IMR-90 (cell line): ENCODE measurements around the gene PRDM15. TPM values are rescaled to one million over a fixed set of nuclear protein-coding genes. Genes with fewer than 3 reads are reported as not detected.

Experiments
- ATAC-seq: fragments of 200-7000 bp; cut with Tn5 transposase; 2 replicates; pipeline ENCODE4 v1.9.1; 2020; ENCODE audit warnings: low read depth, mild to moderate bottlenecking, moderate library complexity
- BruUV-seq: library from RNA; stranded (reverse); fragments of 400-500 nt; replicated peaks from 2 replicates; lab custom pipeline; 2021; lab: Mats Ljungman, UMichigan
- CTCF ChIA-PET: fragments of 300-600 bp; formaldehyde crosslinking; extraction: SDS; loops from one replicate; lab custom pipeline; 2021; ENCODE audit warnings: antibody characterized with exemption; lab: Yijun Ruan, JAX
- POLR2A ChIA-PET: fragments of 300-600 bp; sonication (Branson Sonifier 250); formaldehyde crosslinking; loops from one replicate; lab custom pipeline; 2022; ENCODE audit warnings: antibody characterized with exemption; ENCODE audit not compliant: unreplicated experiment; lab: Charles Lee
- DNase-seq: peaks from one replicate; pipeline ENCODE4 v3.0.0; 2013
- H2AFZ ChIP-seq: replicated peaks from 2 replicates; pipeline ENCODE3; 2013; ENCODE audit warnings: low read length, mild to moderate bottlenecking; ENCODE audit not compliant: poor library complexity
- H2AK5ac ChIP-seq: 2 replicates; pipeline ENCODE4 v1.6.1; 2013; ENCODE audit warnings: low read depth, low read length, inconsistent platforms
- H2AK9ac ChIP-seq: replicated peaks from 2 replicates; pipeline ENCODE3; 2013; ENCODE audit warnings: mild to moderate bottlenecking, low read depth, low read length, moderate library complexity; ENCODE audit not compliant: poor library complexity
- H2BK120ac ChIP-seq: 2 replicates; pipeline ENCODE4 v1.6.1; 2013; ENCODE audit warnings: low read depth, low read length, inconsistent platforms
- H2BK15ac ChIP-seq: 3 replicates; pipeline ENCODE4 v1.6.1; 2013; ENCODE audit warnings: low read depth, low read length, inconsistent platforms
- H2BK20ac ChIP-seq: 2 replicates; pipeline ENCODE4 v1.6.1; 2013; ENCODE audit warnings: low read depth, mild to moderate bottlenecking, inconsistent platforms, low read length, moderate library complexity
- H2BK5ac ChIP-seq: 2 replicates; pipeline ENCODE4 v1.6.1; 2013; ENCODE audit warnings: mild to moderate bottlenecking, low read depth, low read length, inconsistent platforms; ENCODE audit not compliant: poor library complexity, severe bottlenecking
- H3K14ac ChIP-seq: replicated peaks from 2 replicates; pipeline ENCODE4 v1.6.1; 2013; ENCODE audit warnings: low read depth, low read length, inconsistent platforms
- H3K18ac ChIP-seq: 2 replicates; pipeline ENCODE4 v1.6.1; 2013; ENCODE audit warnings: low read depth, low read length, control low read depth
- H3K23ac ChIP-seq: 2 replicates; pipeline ENCODE4 v1.6.1; 2013; ENCODE audit warnings: low read depth, low read length, inconsistent platforms
- H3K27ac ChIP-seq: 2 replicates; pipeline ENCODE4 v1.5.1; 2013; ENCODE audit warnings: mild to moderate bottlenecking, control low read depth, low read length; ENCODE audit not compliant: insufficient read depth
- H3K27me3 ChIP-seq: 2 replicates; pipeline ENCODE4 v1.6.1; 2013; ENCODE audit warnings: low read length; ENCODE audit not compliant: control insufficient read depth, insufficient read depth
- H3K36me3 ChIP-seq: 2 replicates; pipeline ENCODE4 v1.6.1; 2013; ENCODE audit warnings: low read length, mixed read lengths; ENCODE audit not compliant: control insufficient read depth, insufficient read depth
- H3K4ac ChIP-seq: 2 replicates; pipeline ENCODE4 v1.6.1; 2013; ENCODE audit warnings: low read depth, low read length, inconsistent platforms
- H3K4me1 ChIP-seq: 2 replicates; pipeline ENCODE4 v1.6.1; 2013; ENCODE audit warnings: low read length, mixed read lengths; ENCODE audit not compliant: control insufficient read depth, insufficient read depth
- H3K4me2 ChIP-seq: 2 replicates; pipeline ENCODE4 v1.6.1; 2013; ENCODE audit warnings: low read depth, mild to moderate bottlenecking, control low read depth, low read length, moderate library complexity
- H3K4me3 ChIP-seq: 2 replicates; pipeline ENCODE4 v1.5.1; 2013; ENCODE audit warnings: low read depth, mild to moderate bottlenecking, control low read depth, low read length, moderate library complexity; ENCODE audit not compliant: insufficient read depth
- H3K56ac ChIP-seq: 2 replicates; pipeline ENCODE4 v1.6.1; 2013; ENCODE audit warnings: low read length, inconsistent platforms; ENCODE audit not compliant: insufficient read depth; ENCODE audit errors: extremely low read depth
- H3K79me1 ChIP-seq, 2 experiments: 2 replicates each; pipeline ENCODE4 v1.6.1; 2013; ENCODE audit warnings: low read length in 2 of 2, inconsistent platforms in 1 of 2, low read depth in 1 of 2
- H3K9ac ChIP-seq: 2 replicates; pipeline ENCODE4 v1.6.1; 2013; ENCODE audit warnings: low read depth, low read length, control low read depth
- H3K9me1 ChIP-seq: 2 replicates; pipeline ENCODE4 v1.6.1; 2013; ENCODE audit warnings: low read length, inconsistent platforms; ENCODE audit not compliant: insufficient read depth
- H3K9me3 ChIP-seq: 2 replicates; pipeline ENCODE4 v1.6.1; 2013; ENCODE audit warnings: low read length; ENCODE audit not compliant: control insufficient read depth, insufficient read depth
- H4K20me1 ChIP-seq: 2 replicates; pipeline ENCODE4 v1.6.1; 2013; ENCODE audit warnings: low read length, inconsistent platforms; ENCODE audit not compliant: insufficient read depth
- H4K5ac ChIP-seq: 2 replicates; pipeline ENCODE4 v1.6.1; 2013; ENCODE audit warnings: mild to moderate bottlenecking, low read depth, low read length, control low read depth
- H4K8ac ChIP-seq, 2 experiments: 2 replicates each; pipeline ENCODE4 v1.6.1; 2013; ENCODE audit warnings: low read depth in 2 of 2, low read length in 2 of 2, control low read depth in 1 of 2, inconsistent platforms in 1 of 2
- H4K91ac ChIP-seq: 2 replicates; pipeline ENCODE4 v1.6.1; 2013; ENCODE audit warnings: low read depth, low read length, inconsistent platforms; ENCODE audit not compliant: insufficient read depth
- BHLHE40 ChIP-seq: fragments of 150-350 bp; IDR thresholded peaks from 2 replicates; pipeline ENCODE4 v1.6.1; 2016; ENCODE audit warnings: mild to moderate bottlenecking, low read depth, low read length
- CEBPB ChIP-seq: IDR thresholded peaks from 2 replicates; pipeline ENCODE4 v1.6.1; 2012; ENCODE audit warnings: low read depth, low read length, improper control_type of control experiment
- CHD1 ChIP-seq: IDR thresholded peaks from 2 replicates; pipeline ENCODE4 v1.6.1; 2012; ENCODE audit warnings: low read depth, low read length, improper control_type of control experiment
- FOS ChIP-seq: fragments of 150-350 bp; IDR thresholded peaks from 2 replicates; pipeline ENCODE4 v1.6.1; 2016; ENCODE audit warnings: low read depth, low read length
- MAFK ChIP-seq: IDR thresholded peaks from 2 replicates; pipeline ENCODE4 v1.6.1; 2012; ENCODE audit warnings: low read depth, low read length, improper control_type of control experiment
- MAZ ChIP-seq: IDR thresholded peaks from 2 replicates; pipeline ENCODE4 v1.6.1; 2012; ENCODE audit warnings: low read depth, mild to moderate bottlenecking, low read length, improper control_type of control experiment, moderate library complexity, borderline replicate concordance
- MXI1 ChIP-seq: IDR thresholded peaks from 2 replicates; pipeline ENCODE4 v1.6.1; 2012; ENCODE audit warnings: low read depth, mild to moderate bottlenecking, low read length, moderate library complexity, borderline replicate concordance
- NFE2L2 ChIP-seq: fragments of 150-350 bp; IDR thresholded peaks from 2 replicates; pipeline ENCODE4 v1.6.1; 2016; ENCODE audit warnings: low read depth, mild to moderate bottlenecking, low read length
- POLR2A ChIP-seq: IDR thresholded peaks from 2 replicates; pipeline ENCODE4 v1.6.1; 2012; ENCODE audit warnings: mild to moderate bottlenecking, low read depth, low read length
- RAD21 ChIP-seq: IDR thresholded peaks from 2 replicates; pipeline ENCODE4 v1.6.1; 2012; ENCODE audit warnings: low read length, improper control_type of control experiment
- RCOR1 ChIP-seq: IDR thresholded peaks from 2 replicates; pipeline ENCODE4 v1.6.1; 2012; ENCODE audit warnings: mild to moderate bottlenecking, low read length, improper control_type of control experiment; ENCODE audit not compliant: insufficient replicate concordance
- RFX5 ChIP-seq: IDR thresholded peaks from 2 replicates; pipeline ENCODE4 v1.8.0; 2012; ENCODE audit warnings: low read depth, mild to moderate bottlenecking, low read length, moderate library complexity
- SMC3 ChIP-seq: fragments of 150-350 bp; IDR thresholded peaks from 2 replicates; pipeline ENCODE4 v1.6.1; 2016; ENCODE audit warnings: low read depth, mild to moderate bottlenecking, antibody characterized with exemption, low read length, moderate library complexity
- WGBS, 2 experiments: methylation state at CpG; one replicate each; pipeline versions ENCODE4 v1.1.5 to v1.1.7; 2013; ENCODE audit warnings: missing lambda C conversion rate in 2 of 2; ENCODE audit not compliant: insufficient read length in 1 of 2; ENCODE audit errors: extremely low coverage in 2 of 2; 5-methylcytosine and 5-hydroxymethylcytosine counted together
- dilution Hi-C: fragments of 300-500 bp; cut with HindIII; formaldehyde crosslinking; loops from one replicate; pipeline ENCODE4 v1.14.3; 2018; ENCODE audit warnings: low sequenced_read_pairs; ENCODE audit not compliant: unreplicated experiment
- in situ Hi-C: fragments of 300-500 bp; cut with MboI; formaldehyde crosslinking; loops from 3 replicates; pipeline ENCODE4 v1.14.3; 2019; ENCODE audit warnings: low sequenced_read_pairs, inconsistent platforms, mixed read lengths
- intact Hi-C: fragments of 100-400 bp; cut with micrococcal nuclease; formaldehyde crosslinking; loops from 2 replicates; pipeline ENCODE4 v1.10.0; 2022
- polyA plus RNA-seq, 3 experiments: library from polyadenylated mRNA; depleted of rRNA; stranded (reverse); fragments of >200 nt; gene quantifications; 2 replicates each; pipeline ENCODE4 v1.2.3, GENCODE V29; 2012; ENCODE audit warnings: low replicate concordance in 1 of 3
- total RNA-seq: library from RNA; depleted of rRNA; stranded (reverse); fragments of >200 nt; gene quantifications from 2 replicates; pipeline ENCODE4 v1.2.3, GENCODE V29; 2012
- TF ChIP-seq, protein P1 (sequence below): conservative IDR thresholded peaks from 2 replicates; pipeline ENCODE4 v1.5.1; 2012; ENCODE audit warnings: mild to moderate bottlenecking, low read depth, low read length, improper control_type of control experiment
- TF ChIP-seq, protein P2 (sequence below): fragments of 150-350 bp; IDR thresholded peaks from 2 replicates; pipeline ENCODE4 v1.6.1; 2016; ENCODE audit warnings: low read depth, mild to moderate bottlenecking, low read length, moderate library complexity, borderline replicate concordance
- TF ChIP-seq, protein P3 (sequence below): fragments of 150-350 bp; IDR thresholded peaks from 2 replicates; pipeline ENCODE4 v1.6.1; 2017; ENCODE audit warnings: mild to moderate bottlenecking, antibody characterized with exemption, low read length, low read depth

PRDM15 gene
- total and polyA plus RNA-seq, 2 of the 4 experiments (the other 2 are of a cell fraction): 7.3 to 8.8 TPM

DNA sequence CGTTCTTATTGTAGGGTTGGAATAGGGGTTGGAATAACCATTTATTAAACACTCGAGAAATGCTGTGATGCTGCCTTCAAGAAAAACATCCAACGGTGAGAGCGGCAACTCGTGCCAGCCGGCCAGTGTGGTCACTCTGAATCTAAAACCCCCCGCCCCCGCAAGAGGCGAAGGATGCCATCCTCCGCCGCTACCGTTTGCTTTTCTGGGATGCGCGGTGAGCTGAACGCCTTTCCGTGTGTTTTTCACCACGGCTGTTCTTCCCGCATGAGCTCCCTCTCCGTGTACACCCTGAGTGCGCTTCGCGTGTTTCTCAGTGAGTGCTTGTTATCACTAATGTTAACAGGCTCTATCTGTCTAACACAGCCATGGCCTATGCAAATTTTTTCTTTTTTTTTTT is 70.3 kb downstream of the PRDM15 start:
- Histone ChIP-seq H3K9me3 (no peaks in the 10 kb centered on the region), H3K56ac (no peak overlapping the region), H2AFZ (no peak overlapping the region), H3K27me3 (no peaks in the 10 kb centered on the region), H3K27ac (no peak overlapping the region), H3K4me1 (no peaks in the 10 kb centered on the region), H3K9ac (no peak overlapping the region), H4K8ac (no peak overlapping the region), H3K18ac (no peak overlapping the region), H3K4ac (no peak overlapping the region), H3K4me2 (no peak overlapping the region), H2AK5ac (no peak overlapping the region), H2AK9ac (no peak overlapping the region), H2BK15ac (no peak overlapping the region), H3K4me3 (no peak overlapping the region), H4K5ac (no peak overlapping the region), H3K79me1 (peaks cover 0 to 7% of the 10 kb centered on the region in 2 experiments; a peak in 1 of 4 replicates), H2BK120ac (no peak overlapping the region), H3K23ac (no peak overlapping the region), H3K14ac (no peak overlapping the region), H4K20me1 (no peaks in the 10 kb centered on the region), H2BK5ac (no peak overlapping the region), H2BK20ac (no peak overlapping the region), H4K91ac (no peak overlapping the region), H3K9me1 (peaks cover 2% of the 10 kb centered on the region; the same call in 1 of the 2 replicates), H3K36me3 (peaks cover 15% of the 10 kb centered on the region)
- POLR2A ChIA-PET: no interaction called here
- TF ChIP-seq MAFK (no peak), MXI1 (no peak), FOS (no peak), RCOR1 (no peak), CEBPB (no peak), NFE2L2 (no peak), POLR2A (no peak), SMC3 (no peak), RAD21 (no peak), RFX5 (no peak), MAZ (no peak), CHD1 (no peak), BHLHE40 (no peak)
- TF ChIP-seq, protein P1, sequence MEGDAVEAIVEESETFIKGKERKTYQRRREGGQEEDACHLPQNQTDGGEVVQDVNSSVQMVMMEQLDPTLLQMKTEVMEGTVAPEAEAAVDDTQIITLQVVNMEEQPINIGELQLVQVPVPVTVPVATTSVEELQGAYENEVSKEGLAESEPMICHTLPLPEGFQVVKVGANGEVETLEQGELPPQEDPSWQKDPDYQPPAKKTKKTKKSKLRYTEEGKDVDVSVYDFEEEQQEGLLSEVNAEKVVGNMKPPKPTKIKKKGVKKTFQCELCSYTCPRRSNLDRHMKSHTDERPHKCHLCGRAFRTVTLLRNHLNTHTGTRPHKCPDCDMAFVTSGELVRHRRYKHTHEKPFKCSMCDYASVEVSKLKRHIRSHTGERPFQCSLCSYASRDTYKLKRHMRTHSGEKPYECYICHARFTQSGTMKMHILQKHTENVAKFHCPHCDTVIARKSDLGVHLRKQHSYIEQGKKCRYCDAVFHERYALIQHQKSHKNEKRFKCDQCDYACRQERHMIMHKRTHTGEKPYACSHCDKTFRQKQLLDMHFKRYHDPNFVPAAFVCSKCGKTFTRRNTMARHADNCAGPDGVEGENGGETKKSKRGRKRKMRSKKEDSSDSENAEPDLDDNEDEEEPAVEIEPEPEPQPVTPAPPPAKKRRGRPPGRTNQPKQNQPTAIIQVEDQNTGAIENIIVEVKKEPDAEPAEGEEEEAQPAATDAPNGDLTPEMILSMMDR: no peak
- TF ChIP-seq, protein P2, sequence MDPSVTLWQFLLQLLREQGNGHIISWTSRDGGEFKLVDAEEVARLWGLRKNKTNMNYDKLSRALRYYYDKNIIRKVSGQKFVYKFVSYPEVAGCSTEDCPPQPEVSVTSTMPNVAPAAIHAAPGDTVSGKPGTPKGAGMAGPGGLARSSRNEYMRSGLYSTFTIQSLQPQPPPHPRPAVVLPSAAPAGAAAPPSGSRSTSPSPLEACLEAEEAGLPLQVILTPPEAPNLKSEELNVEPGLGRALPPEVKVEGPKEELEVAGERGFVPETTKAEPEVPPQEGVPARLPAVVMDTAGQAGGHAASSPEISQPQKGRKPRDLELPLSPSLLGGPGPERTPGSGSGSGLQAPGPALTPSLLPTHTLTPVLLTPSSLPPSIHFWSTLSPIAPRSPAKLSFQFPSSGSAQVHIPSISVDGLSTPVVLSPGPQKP: no peak
- TF ChIP-seq, protein P3, sequence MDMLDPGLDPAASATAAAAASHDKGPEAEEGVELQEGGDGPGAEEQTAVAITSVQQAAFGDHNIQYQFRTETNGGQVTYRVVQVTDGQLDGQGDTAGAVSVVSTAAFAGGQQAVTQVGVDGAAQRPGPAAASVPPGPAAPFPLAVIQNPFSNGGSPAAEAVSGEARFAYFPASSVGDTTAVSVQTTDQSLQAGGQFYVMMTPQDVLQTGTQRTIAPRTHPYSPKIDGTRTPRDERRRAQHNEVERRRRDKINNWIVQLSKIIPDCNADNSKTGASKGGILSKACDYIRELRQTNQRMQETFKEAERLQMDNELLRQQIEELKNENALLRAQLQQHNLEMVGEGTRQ: no peak
- ATAC-seq: no peak
- dilution Hi-C loops: no loop called here
- 100% methylated on average over 13 of the region's 22 CpGs; no CpG with 5 or more reads in 1 of the 2 experiments for WGBS, 2 experiments
- CTCF ChIA-PET: no interaction called here
- BruUV-seq: no TSS peak
- intact Hi-C loops: no loop called here
- in situ Hi-C loops: no loop called here
- no peak for DNase-seq
